ENCODE measurements around the gene BMP4.

Gene BMP4

DNA sequence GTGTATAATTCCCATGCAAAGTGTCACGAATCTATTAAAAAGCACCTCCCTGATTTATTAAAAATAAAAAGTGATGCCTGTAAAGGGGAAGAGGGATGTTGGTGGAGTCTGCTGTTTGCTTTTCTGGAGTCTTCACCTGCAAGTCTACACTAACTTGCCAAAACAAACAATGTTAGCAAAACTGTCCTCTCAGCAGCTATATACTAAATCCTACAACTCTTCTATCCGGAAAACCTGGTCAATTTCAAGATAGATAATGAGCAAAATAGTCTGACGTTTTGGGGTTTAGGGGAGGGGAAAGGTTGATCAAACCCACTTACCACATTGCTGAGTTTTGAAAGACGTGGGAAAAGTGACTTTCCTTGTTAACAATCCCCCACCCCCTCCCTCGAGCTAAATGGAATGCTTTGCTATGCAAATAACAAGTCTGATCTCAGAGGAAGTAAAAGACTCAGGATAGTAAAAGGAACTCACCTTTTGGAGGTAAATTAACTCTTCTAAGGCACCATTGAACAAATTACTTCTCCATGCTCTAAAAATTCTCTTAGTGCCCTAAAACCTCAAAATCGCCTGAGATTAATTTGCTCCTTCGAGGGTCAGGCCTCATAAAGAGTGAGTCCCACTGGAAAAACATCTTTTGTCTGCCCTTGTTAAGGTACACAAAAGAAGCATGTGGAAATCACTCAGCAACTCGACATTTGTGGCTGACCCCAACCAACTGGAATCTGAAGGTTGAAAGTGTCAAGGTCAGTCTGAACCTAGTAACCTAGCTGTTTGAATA is 13.5 kb downstream of the BMP4 start:
- no peak for DNase-seq

DNA sequence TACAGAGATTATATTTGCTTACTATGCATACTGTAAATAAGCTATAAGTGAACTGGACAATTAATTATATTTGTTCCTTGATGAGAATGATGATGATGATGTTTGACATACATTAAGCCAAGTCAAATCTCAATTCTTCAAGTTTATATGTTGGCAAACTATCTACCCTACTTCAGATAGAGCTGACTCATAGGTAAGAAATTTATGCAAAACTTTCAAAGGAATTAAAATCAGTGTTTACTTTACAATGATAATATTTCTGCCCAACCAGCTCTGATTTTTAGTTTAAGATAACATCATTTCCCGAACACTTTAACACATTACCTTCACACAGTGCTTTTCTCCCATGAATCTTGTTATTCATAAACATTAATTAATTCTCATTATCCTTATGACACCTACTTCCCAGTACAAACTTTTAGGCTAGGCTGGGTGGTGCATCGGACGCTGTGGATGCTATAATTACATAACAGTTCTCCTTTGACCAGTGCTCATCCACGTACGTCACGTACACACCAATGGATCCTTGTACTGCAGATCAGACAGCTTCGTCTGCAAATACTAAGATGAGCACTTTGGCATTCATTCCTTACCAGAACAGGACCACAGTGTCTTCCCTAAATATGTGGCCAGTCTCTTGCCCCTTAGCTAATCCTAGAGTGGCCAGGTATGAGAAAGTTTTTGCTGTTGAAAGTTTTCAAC is 18.3 kb downstream of the BMP4 start:
- no peak for DNase-seq

DNA sequence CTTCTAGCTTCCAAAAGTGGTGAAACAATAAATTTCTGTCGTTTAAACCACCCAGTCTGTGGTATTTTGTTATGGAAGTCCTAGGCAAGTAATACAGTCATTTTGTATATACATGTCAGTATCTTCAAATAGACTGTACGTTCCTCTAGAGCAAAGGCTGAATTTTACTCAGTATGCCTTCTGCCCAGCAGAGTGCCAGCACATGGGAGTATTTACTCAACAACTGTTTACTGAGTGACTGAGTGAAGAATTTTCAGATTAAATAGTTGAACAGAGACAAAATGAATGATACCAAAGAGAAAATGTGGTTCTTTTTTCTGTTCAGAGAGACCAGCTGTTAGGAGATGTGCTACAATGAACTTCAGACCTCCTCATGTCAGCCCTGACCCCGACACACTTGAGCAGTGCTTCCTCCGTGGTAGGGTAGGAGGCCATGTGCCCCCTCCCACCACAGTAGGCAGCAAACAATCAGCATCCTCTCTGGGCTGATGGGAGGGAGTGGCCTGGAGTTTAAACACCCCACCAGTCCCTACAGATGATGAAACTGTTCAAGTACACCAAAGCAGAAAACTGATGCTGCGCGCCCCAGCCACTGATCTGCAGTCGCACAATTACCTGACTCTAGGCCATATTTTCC is 21.7 kb downstream of the BMP4 start:
- no peak for DNase-seq

DNA sequence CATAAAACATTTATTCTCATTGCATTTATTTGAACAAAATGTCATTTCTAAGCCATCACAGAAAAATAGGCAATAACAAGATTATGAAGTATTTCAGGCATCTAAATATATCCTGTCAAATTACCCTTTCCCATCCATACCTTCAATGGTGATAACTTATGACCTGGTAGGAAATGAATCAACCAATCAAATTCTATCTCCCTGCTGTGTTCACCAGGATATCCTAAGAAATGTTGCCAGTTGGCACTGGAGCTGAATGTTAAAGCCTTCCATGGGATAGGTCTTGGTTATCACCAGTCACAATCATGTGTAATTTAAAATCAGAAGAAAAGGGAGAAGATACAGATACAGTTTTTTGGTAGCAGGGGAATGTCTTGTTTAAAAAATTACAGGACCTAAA is 23.7 kb downstream of the BMP4 start:
- DNase-seq = no peak

DNA sequence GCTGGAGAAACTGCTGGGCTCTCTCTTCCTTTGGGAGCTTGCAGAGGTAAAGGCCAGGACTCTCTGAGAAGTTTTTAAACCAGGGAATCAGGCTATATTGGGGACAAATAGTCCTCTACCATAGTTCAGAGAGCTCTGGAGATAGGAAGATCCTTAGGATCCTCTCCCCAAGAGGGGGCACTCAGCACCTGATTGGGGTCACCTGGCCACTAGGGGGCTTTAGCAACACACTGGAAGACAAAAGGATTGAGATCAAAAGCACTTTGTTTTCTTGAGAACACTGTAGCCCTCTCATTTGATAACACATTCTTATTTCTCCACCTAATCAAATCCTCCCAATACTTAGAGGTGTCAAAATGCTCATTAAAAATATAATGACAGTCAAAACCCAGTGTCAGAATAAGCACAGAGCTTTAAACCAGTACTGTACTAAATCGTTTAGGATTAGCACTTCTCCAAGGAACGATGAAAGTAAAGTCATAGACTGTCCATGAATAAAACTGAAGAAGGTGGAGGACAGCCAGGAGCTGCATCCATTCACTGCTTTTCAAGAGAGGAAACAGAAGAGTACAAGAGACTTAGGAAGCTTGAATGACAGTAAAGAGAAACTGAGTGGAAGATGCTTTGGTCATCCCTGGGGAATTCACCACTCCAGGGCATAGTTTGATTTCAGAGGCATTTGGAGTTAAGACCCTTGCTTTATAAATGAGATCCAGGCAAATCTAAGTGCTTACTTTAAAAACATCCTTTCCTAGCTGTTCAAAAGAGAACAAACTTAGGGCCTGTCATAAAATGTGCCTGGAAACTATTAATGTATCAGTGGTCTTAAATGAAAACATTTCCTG is 26.5 kb downstream of the BMP4 start:
- peak in 1 of 2 donors; percentile 21 for DNase-seq

DNA sequence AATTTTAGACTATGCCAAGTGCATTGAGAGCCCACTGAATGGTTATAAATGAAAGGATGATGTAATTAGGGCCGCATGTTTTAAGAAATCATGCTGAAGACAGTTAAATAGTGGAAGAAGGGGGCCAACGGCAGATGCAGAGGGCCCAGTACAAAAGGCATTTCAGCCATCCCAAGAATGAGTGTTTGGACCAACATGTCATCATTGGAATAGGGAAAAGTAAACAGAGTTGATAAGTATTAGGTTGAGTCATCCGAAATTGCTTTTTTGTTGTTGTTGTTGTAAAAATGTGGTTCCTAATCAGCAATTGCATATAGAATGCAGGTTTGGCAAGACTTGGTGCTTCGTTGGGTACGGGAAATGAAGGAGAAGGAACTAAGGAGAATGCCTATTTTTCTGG is 29.5 kb downstream of the BMP4 start:
- DNase-seq = no peak

DNA sequence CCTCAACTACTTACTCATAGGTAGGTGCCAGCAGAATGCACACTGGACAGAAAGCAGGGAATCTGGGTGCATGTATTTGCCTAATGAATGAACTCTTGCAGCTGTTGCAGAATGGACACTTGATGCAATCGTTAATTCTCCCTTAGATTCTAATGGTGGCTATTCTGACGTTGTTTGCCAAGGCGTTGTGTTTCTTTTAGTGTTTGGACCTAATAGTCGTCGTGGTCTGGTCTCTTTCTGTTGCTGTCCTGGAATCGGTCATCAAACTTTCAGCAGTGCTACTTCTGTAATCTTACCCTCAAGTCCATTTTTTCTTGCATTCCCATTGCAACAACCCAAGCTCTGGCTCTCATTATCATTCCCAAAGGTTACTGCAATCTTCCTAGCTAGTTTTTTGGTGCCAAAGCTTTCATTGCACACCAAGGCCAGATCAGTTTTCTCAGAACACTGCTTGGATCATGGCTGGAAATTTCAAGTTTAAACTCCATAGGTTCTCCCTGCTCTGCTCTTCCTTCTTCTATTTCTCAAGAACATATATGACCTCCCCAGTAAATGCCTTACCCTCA is 31.3 kb downstream of the BMP4 start:
- DNase-seq = no peak

DNA sequence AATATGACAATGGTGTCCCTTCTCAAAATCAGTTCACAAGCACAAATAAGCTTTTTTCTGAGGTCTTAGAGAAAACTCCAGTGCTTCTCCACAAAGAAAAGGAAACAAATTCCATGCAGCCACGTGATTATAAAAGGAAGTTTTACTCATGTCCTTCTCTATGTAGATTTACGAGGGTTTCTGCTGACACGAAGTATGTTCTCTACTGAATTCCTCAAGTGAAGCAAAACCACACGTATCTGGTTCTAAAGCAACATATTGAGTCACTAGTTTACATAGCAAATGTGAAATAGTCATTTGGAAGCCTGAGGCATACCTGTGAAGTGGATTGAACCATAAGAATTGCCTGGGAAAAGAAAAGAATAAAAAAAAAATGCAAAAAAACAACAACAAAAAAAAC is 31.9 kb downstream of the BMP4 start:
- no peak for DNase-seq

DNA sequence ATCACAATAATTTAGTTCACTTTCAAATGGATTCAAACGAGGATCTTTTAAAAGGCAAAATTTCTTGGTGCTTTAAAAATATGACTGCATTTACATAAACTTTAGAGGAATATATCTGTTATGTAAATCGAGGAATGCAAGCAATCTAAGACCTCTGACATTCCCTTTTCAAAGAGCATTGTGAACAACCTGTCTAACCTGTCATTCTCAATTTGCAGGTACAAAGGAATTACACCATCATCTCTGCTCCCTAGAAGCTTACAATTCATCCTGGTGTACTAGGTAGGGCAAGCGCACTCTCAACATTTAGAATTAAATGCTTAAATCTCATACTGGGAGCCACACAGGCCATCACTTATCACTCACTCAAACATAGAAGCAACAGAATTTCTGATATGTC is 35.6 kb downstream of the BMP4 start:
- no peak for DNase-seq

DNA sequence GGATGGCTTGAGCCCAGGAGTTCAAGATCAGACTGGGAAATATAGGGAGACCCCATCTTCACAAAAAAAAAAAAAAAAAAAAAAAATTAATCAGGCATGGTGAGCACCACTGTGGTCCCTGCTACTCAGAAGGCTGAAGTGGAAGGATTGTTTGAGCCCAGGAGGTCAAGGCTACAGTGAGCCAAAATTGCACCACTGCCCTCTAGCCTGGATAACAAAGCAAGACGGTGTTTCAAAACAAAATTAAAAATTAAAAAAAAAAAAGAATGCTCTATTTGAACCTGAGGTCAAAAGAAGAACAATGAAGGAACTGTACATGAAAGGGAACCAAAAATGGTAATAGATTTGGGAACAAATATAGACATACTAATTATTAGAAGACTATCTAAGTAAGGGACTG is 40.4 kb downstream of the BMP4 start:
- DNase-seq = no peak

DNA sequence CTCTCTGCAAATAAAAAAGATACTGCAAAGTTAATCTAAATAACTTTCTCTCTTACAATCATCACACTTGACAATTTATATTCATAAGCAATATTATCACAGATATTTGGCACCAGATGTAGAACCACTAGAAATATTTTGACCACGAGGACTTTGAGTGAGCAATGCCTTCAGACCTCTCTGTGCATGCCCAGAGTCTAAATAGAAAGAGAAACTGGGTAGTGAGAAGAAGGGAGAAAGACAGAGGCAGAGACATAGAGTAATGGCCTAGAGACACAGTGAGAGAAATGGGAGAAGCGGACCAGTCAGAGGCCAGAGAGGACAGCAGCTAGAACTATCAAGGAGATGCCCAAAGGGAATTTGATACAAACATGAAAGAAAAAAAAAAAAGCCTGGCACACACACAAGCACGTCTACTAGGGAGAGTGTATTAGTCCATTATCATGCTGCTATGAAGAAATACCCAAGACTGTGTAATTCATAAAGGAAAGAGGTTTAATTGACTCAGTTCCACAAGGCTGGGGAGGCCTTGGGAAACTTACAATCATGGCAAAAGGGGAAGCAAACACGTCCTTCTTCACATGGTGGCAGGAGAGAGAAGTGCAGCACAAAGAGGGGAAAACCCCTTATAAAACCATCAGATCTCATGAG is 41.1 kb downstream of the BMP4 start:
- no peak for DNase-seq

DNA sequence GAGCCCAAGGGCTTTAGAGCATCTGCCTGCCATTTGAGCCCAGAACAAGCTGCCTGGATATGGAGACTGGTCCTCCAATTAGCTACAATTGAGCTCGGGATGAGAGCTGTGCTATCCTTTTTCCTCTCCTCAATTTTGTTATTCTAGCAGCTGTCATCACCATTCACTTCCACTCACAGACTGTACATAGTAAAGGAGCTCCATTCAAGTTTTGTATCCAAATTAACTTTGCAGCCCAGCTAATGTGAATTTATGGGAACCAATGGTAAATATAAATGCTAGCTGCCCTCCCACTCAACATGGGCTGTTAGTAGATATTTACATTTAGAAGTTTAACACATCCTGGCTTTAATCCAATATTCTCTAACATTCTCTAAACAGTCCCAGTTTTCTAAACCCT is 44.6 kb downstream of the BMP4 start:
- no peak for DNase-seq

DNA sequence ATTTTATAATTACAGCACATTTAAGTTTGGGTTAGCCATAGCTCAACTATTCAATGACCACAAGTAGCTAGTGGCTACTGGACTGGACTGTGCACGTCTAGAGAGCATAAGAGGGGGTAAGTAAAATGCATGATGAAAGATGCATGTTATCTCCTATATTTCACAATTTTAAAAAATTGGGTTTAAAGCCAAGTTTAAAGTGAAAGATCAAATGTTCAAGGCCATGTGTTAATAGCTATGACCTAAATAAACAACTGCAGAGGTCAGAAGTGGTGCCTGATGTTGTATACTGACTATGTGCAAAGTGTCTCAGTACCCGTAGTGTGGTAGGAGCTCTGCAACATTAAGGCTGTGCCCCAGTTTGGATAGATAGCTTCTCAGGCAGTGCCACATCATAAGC is 48.2 kb downstream of the BMP4 start:
- DNase-seq = no peak

DNA sequence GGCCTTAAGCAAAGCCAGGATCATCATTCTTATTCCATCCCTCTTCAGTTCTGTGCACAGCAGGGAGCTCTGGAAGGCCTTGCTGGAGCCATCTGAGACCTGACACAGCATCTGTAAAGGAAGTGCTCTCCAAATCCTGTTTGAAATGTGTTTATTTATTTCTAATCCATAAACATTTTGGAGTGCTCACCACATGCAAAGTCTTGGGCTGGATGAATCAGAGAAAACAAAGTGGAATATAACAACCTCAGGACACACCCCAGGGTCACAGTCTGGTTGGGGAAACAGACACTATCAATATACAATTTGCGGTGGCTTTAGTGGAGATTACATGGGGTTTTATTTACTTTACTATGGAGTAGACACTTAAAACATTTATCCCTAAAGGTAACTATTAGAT is 54.3 kb downstream of the BMP4 start:
- DNase-seq = no peak

DNA sequence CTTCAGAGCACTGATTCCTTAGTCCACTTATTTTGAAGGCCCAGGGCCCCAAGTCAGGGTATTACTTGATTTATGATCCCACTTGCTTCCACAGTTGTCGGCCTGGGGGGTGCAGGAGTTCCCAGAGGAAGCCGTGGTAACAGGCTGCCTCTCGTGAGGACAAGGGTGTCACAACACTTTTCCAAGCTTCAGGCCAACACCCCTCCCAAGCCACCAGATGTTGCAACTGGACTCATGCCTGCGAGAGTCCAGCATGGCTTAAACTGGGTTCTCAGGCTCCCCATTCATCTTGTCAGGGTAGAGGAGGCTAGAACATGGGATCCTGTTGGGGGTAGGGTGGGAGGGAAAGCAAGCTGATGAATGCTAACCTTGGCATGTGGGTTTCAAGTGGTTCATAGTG is 56.1 kb downstream of the BMP4 start:
- no peak for DNase-seq
